LNCaP clone FGC (cell line): ENCODE results near the gene ERBB2.

Experiments
- DNase-seq: peaks from one replicate; pipeline ENCODE4 v3.0.0-alpha.2; 2011; ENCODE audit warnings: low read depth
- H3K4me3 ChIP-seq: 2 replicates; pipeline ENCODE4 v1.5.1; 2011; ENCODE audit warnings: mild to moderate bottlenecking, low read depth, low read length, control low read depth
- CTCF ChIP-seq: IDR thresholded peaks from 2 replicates; pipeline ENCODE4 v1.5.1; 2012; ENCODE audit warnings: mild to moderate bottlenecking; ENCODE audit not compliant: control insufficient read depth, insufficient read depth; ENCODE audit errors: extremely low read depth

ERBB2 gene

DNA sequence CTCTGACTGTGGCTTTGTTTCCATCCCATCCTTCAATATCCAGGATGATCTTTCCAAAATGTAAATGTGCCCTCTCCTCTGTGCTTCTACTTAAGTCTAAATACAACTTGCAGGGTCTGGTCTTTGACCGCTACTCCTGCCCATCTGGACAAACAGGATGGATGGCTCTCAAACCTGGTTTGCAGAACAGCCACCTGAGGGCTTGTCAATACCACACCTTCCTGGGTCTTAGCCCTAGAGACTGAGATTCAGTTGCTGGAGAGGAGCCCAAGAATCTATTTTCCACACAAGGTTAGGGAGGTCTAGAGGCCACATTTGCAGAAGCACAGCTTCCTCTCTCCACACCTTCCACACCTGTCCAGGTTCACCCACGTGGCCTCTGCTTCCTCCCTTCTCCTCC is 36.0 kb downstream of the ERBB2 start:
- DNase-seq, result no peak
- H3K4me3 ChIP-seq, result no peak overlapping the region
- TF ChIP-seq CTCF, result no peak

DNA sequence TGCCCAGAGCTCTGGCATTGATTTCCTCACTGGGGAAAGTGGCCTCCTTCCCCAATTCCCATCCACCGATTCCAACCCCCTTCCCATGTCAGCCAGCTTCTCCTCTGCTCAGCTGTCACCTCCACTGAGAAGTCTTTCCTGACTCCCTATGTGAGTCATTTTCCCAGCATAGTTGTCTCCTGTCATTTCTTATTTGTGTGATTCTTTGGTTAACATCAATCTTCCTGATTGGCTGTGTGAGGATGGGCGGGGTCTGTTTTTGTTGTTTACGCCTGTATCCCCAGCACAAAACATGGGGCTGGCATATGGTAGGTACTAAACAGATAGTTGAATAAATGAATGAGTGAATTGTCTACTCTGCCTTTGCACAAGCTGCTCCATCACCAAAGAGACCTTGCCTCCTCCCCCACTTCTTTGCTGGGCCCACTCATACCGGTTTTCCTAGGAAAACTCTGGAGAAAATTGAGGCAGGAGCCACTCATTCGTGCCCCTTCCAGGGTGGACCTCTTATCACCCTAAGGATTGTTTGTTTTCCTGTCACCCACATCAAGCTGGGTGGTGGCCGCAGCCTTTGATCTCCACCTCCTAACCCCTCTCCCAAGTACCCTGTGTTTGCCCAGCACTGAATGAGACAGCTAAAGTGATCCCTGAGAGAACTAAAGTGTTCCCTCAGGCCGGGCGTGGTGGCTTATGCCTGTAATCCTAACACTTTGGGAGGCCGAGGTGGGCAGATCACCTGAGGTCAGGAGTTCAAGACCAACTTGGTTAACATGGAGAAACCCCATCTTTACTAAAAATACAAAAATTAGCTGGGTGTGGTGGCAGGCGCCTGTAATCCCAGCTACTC is 36.7 kb downstream of the ERBB2 start:
- H3K4me3 ChIP-seq, result no peak overlapping the region
- no peak for DNase-seq
- TF ChIP-seq CTCF, result no peak

DNA sequence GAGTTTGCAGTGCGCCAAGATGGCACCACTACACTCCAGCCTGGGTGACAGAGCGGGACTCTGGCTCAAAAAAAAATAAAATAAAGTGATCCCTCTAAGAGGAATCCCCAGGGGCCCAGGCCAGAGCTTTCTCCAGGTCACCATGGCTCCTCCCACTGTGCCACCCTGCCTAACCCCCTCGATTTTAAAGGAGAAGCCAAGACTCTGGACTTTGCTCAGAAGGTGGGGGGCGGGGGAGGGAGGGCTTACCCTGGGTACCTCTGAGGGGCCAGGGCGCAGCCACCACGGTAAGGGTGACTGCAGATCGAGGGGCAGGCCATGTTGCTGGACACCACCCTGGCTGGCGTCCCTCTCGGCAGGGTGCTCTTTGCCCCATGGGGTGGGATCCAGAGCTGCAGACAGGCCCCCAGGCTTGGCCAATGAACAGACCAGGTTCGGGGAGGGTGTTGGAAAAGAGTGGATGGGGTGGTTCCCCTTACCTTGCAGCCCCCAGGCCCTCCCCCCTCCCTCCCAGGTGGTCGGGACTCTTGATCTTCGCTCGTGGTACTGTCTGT is 37.4 kb downstream of the ERBB2 start:
- H3K4me3 ChIP-seq, result peak overlapping the region; percentile 78
- no peak for TF ChIP-seq CTCF
- DNase-seq, result no peak

- TF ChIP-seq CTCF, result no peak
- DNase-seq, result peak; percentile 79
- peak within 1 kb of the TSS; percentile 78 for H3K4me3 ChIP-seq
These were observed 38.1 kb downstream of the ERBB2 start, which contains the start of gene GRB7 for GRCh38 chr17:39737760-39738567. GRB7 (plus strand) TSS chr17:39737938; CDS start chr17:39742302, 4,364 bp downstream.

- no peak for DNase-seq
- no peak for TF ChIP-seq CTCF
- H3K4me3 ChIP-seq, result peak overlapping the region; percentile 78
These were observed 38.7 kb downstream of the ERBB2 start for GRCh38 chr17:39738568-39738901.

DNA sequence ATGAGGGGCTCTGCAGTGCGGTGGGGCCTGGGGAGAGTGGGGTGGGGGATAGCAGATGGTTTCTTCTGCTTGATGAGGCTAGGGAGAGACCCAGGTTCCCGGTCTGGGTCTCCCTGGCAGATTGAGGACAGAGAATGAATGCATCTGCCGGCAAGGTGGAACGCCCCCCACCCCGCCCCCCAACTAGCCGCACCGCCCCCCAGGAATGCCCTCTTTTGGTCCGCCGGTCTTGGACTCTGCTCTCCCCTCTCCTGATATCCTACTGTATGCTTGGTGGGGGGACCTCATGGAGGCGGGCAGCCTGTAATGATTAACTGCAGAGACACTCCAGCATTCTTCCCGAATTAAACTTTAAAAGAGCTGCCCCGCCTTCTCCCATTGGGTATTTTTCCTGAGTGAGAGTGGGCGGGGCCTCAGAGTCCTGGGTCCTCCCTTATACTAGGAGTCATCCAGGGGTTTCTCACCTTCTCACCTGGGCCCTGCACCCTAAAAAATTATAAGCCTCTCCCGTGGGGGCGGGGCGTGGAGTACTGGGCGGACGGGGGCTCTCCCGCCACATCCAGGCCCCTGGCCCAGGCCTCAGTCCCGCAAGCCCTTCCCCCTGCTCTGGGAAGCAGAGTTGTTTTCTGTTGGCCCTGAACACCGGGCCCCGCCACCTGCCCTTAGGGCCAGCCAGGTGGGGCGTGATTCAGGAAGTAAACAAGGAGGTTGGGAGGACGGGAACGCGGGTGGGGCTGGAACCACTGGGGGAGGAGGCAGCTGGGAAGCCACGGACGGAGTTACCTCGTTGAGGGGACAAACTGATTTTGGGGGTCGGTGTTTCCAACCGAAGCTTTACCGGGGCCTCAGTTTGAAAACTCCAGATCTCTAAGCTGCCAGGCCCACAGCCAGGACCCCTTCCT is 39.4 kb downstream of the ERBB2 start:
- DNase-seq, result no peak
- peak overlapping the region; percentile 78 for H3K4me3 ChIP-seq

More for the DNA sequence above, 39.4 kb downstream of the ERBB2 start:
- no peak for TF ChIP-seq CTCF
